ENCODE results near the gene KRT1.

KRT1 gene

GRCh38 chr12:52698651-52699340 lies 18.6 kb upstream of the KRT1 start:
- no peak for DNase-seq

GRCh38 chr12:52697058-52697582 lies 16.9 kb upstream of the KRT1 start:
- DNase-seq, result no peak

GRCh38 chr12:52696588-52696987 lies 16.4 kb upstream of the KRT1 start:
- no peak for DNase-seq

- DNase-seq, result no peak
Observed at GRCh38 chr12:52695039-52695438, 14.8 kb upstream of the KRT1 start.

- DNase-seq, result no peak
Observed at GRCh38 chr12:52694151-52694550, 13.9 kb upstream of the KRT1 start.

GRCh38 chr12:52693261-52693660 lies 13.1 kb upstream of the KRT1 start:
- DNase-seq, result no peak

GRCh38 chr12:52692254-52692653 lies 12.0 kb upstream of the KRT1 start:
- DNase-seq, result peak; percentile 6 to 12

- no peak for DNase-seq
Observed at GRCh38 chr12:52691841-52692150, 11.6 kb upstream of the KRT1 start.

- DNase-seq, result no peak
Observed at GRCh38 chr12:52691076-52691840, 11.1 kb upstream of the KRT1 start.

GRCh38 chr12:52690351-52691075 lies 10.3 kb upstream of the KRT1 start:
- no peak for DNase-seq

- no peak for DNase-seq
Observed at GRCh38 chr12:52689936-52690335, 9.7 kb upstream of the KRT1 start.

- DNase-seq, result no peak
Observed at GRCh38 chr12:52689239-52689638, 9.0 kb upstream of the KRT1 start.

- no peak for DNase-seq
Observed at GRCh38 chr12:52688481-52688880, 8.3 kb upstream of the KRT1 start.

GRCh38 chr12:52687497-52688385 lies 7.5 kb upstream of the KRT1 start:
- DNase-seq, result no peak

GRCh38 chr12:52686756-52687487 lies 6.7 kb upstream of the KRT1 start:
- DNase-seq, result no peak

- no peak for DNase-seq
Observed at GRCh38 chr12:52686063-52686462, 5.9 kb upstream of the KRT1 start.

GRCh38 chr12:52685406-52685890 lies 5.2 kb upstream of the KRT1 start:
- no peak for DNase-seq

GRCh38 chr12:52684431-52684830 lies 4.2 kb upstream of the KRT1 start:
- no peak for DNase-seq

- no peak for DNase-seq
Observed at GRCh38 chr12:52683575-52684300, 3.5 kb upstream of the KRT1 start.

- DNase-seq, result no peak
Observed at GRCh38 chr12:52682938-52683574, 2.8 kb upstream of the KRT1 start.

GRCh38 chr12:52682381-52682660 lies 2.1 kb upstream of the KRT1 start:
- no peak for DNase-seq

Measured in SHP77 (cell line).